GM21786 (cell line): ENCODE data around the gene ATP2B2.

Experiments used
- ATAC-seq: cut with Tn5 transposase; IDR thresholded peaks from one replicate; pipeline ENCODE4 v1.9.1; 2021; ENCODE audit not compliant: unreplicated experiment

ATP2B2 gene

GRCh38 chr3:10434144-10434937 is 71.0 kb downstream of the ATP2B2 start:
- ATAC-seq: no peak

GRCh38 chr3:10432931-10433330 is 72.5 kb downstream of the ATP2B2 start:
- ATAC-seq: no peak

GRCh38 chr3:10432156-10432845 is 73.1 kb downstream of the ATP2B2 start:
- ATAC-seq: no peak

GRCh38 chr3:10430805-10431204 is 74.6 kb downstream of the ATP2B2 start:
- ATAC-seq: no peak

- ATAC-seq: no peak
Observed at GRCh38 chr3:10428406-10429091, 76.8 kb downstream of the ATP2B2 start.

GRCh38 chr3:10426346-10427220 is 78.8 kb downstream of the ATP2B2 start:
- no peak for ATAC-seq

GRCh38 chr3:10423171-10423882 is 82.1 kb downstream of the ATP2B2 start:
- ATAC-seq: no peak

- ATAC-seq: no peak
Observed at GRCh38 chr3:10421996-10422395, 83.4 kb downstream of the ATP2B2 start.

GRCh38 chr3:10420745-10421475 is 84.5 kb downstream of the ATP2B2 start:
- no peak for ATAC-seq

GRCh38 chr3:10419637-10420232 is 85.7 kb downstream of the ATP2B2 start:
- ATAC-seq: no peak

- ATAC-seq: no peak
Observed at GRCh38 chr3:10417847-10418246, 87.5 kb downstream of the ATP2B2 start.

- no peak for ATAC-seq
Observed at GRCh38 chr3:10416730-10417300, 88.6 kb downstream of the ATP2B2 start.

- ATAC-seq: no peak
Observed at GRCh38 chr3:10413041-10413440, 92.3 kb downstream of the ATP2B2 start.

- no peak for ATAC-seq
Observed at GRCh38 chr3:10411598-10412332, 93.6 kb downstream of the ATP2B2 start.

- ATAC-seq: no peak
Observed at GRCh38 chr3:10410383-10411002, 94.9 kb downstream of the ATP2B2 start.

- ATAC-seq: no peak
Observed at GRCh38 chr3:10408680-10409079, 96.7 kb downstream of the ATP2B2 start.

GRCh38 chr3:10407361-10407760 is 98.0 kb downstream of the ATP2B2 start:
- no peak for ATAC-seq

- ATAC-seq: no peak
Observed at GRCh38 chr3:10406414-10406813, 99.0 kb downstream of the ATP2B2 start.
